ENCODE measurements around the gene LIMS1. TPM values are rescaled to one million over a fixed set of nuclear protein-coding genes. Genes with fewer than 3 reads are reported as not detected.
"Not testable (repeated sequence)": the region's sequence is repeated elsewhere in the genome, so short reads cannot be mapped to it uniquely, and the experiment has no call there.

LIMS1 gene
- total RNA-seq, 2 donors from 2014 or later = 146 to 186 TPM

DNA sequence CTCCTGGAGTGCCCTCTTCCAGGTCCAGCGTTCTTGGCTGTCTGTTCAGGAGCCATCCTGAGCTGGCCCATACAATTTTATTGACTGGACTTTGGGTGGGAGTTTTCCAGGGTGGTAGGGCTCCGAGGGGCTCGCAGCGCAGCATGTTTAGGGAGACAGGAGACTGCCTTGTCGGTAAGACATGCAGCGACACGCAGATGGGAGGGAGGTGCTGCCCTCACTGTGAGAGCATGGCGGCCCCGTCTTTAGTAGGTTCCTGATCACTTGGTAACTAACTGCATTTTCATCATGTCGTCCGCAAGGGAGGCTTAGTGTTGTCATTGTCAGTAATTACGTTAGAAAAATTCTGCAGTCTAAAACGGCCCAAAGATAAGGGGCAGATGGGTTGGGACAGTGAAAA, 121.0 kb downstream of the LIMS1 start:
- ATAC-seq (replicated peaks); H3K27ac Mint-ChIP-seq; H3K4me3 Mint-ChIP-seq; H3K27me3 Mint-ChIP-seq; H3K9me3 Mint-ChIP-seq: not testable (repeated sequence)
- Mint-ChIP-seq H3K4me1 (peaks cover 15% of the 10 kb centered on the region), H3K36me3 (ENCODE audit: low read depth) (peaks cover 12% of the 10 kb centered on the region)

DNA sequence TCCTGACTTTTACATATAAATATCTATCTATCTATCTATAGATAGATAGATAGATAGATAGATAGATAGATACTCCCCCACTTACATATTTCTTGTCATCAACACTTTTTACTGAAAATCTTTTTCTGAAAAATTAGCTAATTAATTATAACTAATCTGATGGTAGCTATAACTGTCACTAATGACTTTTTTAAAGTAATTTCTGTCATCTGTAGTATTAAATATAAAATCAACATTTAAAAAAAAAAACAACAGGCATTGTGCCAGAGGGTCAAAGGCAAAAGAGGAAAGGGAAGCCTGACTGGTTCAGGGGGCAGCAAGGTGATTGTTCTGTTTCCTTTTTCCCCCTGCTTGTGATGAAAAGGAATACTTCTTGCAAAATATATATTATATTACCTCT, 122.0 kb downstream of the LIMS1 start:
- H3K9me3 Mint-ChIP-seq; H3K27me3 Mint-ChIP-seq; H3K4me1 Mint-ChIP-seq; ATAC-seq (replicated peaks); H3K4me3 Mint-ChIP-seq; H3K27ac Mint-ChIP-seq: not testable (repeated sequence)
- peaks cover 11% of the 10 kb centered on the region for H3K36me3 Mint-ChIP-seq (ENCODE audit: low read depth)

DNA sequence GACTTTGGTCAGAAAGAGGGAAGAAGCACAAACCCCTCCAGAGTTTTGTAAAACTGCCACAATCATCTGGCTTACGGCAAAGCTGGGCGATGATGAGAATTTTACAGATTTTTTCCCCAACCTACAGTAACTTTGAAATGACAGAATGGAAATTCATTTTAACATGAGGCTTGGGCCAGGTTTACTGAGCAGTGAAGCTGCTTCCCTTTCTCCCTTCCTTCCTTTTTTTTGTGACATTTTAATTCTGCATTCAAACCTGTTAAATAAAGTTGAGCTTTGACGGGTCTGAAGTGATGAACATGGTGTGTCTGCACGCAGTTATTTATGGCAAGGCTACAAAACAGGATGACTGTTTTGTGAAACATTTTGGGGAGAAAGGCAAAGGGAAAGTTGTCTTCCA, 123.2 kb downstream of the LIMS1 start:
- ATAC-seq (replicated peaks); H3K9me3 Mint-ChIP-seq; H3K4me3 Mint-ChIP-seq; H3K27me3 Mint-ChIP-seq: not testable (repeated sequence)
- peaks cover 21% of the 10 kb centered on the region for H3K36me3 Mint-ChIP-seq (ENCODE audit: low read depth)
- peak overlapping the region; percentile 43 for H3K27ac Mint-ChIP-seq
- H3K4me1 Mint-ChIP-seq = peaks cover 11% of the 10 kb centered on the region

DNA sequence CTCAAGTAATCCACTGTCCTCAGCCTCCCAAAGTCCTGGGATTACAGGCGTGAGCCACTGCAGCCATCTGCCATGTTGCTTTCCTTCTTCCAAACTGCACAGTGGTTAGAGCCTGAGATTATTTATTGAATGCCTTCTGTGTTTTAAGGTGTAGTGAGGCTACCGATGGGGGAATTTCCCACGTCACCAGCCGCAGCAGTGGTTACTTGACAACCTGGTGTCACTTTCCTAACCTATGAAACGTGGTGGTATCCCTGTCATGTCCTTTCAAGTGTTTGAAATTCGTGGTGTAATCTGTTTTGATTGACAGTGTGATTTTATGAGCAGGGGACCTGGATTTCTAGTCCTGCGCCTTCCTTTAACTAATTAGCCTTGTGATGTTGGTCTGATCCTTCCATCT, 124.3 kb downstream of the LIMS1 start:
- not testable (repeated sequence) for H3K27me3 Mint-ChIP-seq, H3K4me3 Mint-ChIP-seq, H3K9me3 Mint-ChIP-seq, H3K27ac Mint-ChIP-seq
- Mint-ChIP-seq H3K4me1 (peaks cover 15% of the 10 kb centered on the region), H3K36me3 (ENCODE audit: low read depth) (peaks cover 30% of the 10 kb centered on the region)
- ATAC-seq (replicated peaks) = peak; percentile 47

DNA sequence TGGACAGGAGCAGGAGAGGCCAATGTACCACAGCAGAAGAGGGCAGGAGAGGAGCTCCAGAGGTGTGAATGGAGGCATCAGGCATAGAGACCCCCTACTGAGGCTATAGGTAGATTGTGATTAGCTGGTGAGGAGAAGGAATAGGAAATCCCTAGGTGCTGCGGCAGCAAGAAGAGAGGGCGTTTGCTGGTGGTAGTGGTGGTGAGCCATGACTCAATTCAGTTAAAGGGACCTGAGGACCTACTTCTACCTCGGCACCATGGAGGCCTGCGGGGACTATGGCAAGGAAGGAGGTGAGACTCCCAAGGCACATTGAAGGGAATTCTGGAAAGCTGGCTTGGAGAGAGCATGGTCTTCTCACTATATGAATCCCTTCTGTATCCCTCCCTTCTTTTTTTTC, 127.2 kb downstream of the LIMS1 start:
- not testable (repeated sequence) for H3K9me3 Mint-ChIP-seq, H3K27me3 Mint-ChIP-seq
- peak; percentile 69 for ATAC-seq (replicated peaks)
- Mint-ChIP-seq H3K27ac (peak overlapping the region; percentile 81), H3K4me3 (peak overlapping the region; percentile 59), H3K4me1 (peaks cover 15% of the 10 kb centered on the region), H3K36me3 (ENCODE audit: low read depth) (peaks cover 47% of the 10 kb centered on the region)

DNA sequence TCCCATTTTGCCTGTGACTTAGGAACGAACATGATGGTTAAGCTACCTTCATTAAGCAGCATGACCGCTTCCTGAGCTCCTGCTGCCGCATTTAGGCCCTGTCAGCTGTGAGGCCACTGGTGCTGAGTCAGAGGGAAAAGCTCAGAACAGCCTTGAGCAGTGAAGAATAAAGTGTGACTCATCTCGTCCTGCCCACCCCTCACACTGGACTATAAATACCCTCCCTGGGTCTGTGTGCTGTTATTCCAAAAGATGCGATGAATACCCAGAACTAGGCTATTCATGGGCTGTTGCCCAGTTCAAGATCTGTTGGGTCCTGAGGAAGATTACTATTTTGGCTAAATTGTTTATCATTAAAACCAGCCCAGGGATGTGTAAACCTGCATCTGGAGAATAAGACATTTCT, 127.9 kb downstream of the LIMS1 start:
- ATAC-seq (replicated peaks) = peak; percentile 85
- not testable (repeated sequence) for H3K27me3 Mint-ChIP-seq

DNA sequence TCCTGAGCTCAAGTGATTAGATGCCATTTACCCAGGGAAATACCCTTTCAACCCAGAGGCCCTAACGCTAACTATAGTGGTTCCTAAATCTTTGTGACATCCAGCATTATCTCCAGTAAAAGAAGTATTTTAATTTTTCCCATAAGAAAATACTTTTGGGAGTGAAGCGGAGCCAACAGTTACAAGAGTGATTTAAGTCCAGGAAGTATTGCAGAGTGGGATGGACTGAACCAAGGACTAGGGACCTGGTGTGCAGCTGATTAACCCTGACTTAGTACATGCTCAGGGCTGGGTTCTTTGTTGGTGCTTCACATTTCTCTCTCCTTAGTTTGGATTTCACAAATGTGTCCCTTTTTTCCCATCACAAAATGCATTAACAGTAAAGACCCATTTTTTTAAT, 129.1 kb downstream of the LIMS1 start:
- not testable (repeated sequence) for ATAC-seq (replicated peaks); H3K9me3 Mint-ChIP-seq; H3K27me3 Mint-ChIP-seq
- H3K27ac Mint-ChIP-seq = peak overlapping the region; percentile 75
- peaks cover 55% of the 10 kb centered on the region for H3K36me3 Mint-ChIP-seq (ENCODE audit: low read depth)
- H3K4me3 Mint-ChIP-seq = peak overlapping the region; percentile 59
- H3K4me1 Mint-ChIP-seq = peaks cover 15% of the 10 kb centered on the region

More for the DNA sequence above, 127.9 kb downstream of the LIMS1 start:
- not testable (repeated sequence) for H3K9me3 Mint-ChIP-seq
- peak overlapping the region; percentile 75 for H3K27ac Mint-ChIP-seq
- H3K4me1 Mint-ChIP-seq = peaks cover 15% of the 10 kb centered on the region
- peak overlapping the region; percentile 59 for H3K4me3 Mint-ChIP-seq
- peaks cover 47% of the 10 kb centered on the region for H3K36me3 Mint-ChIP-seq (ENCODE audit: low read depth)

DNA sequence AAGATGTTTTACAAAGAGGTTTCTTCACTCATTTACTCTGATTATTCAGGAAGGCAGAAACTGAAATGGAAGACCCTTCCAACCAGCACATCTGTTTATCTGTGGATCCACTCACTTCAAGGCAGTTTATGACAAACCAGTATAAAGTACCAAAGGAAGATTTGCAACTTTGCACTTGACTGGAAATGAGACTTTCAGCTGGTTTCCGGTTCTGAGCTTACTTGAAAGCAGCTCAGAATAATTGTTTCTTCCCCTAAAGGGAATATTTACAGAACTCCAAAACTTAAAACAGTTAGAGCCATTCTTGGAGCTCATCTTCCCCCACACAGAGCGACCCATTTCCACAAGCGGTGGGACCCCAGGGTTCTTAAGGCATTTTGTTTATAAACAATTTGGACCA, 129.8 kb downstream of the LIMS1 start:
- ATAC-seq (replicated peaks); H3K27me3 Mint-ChIP-seq; H3K9me3 Mint-ChIP-seq; H3K27ac Mint-ChIP-seq: not testable (repeated sequence)
- Mint-ChIP-seq H3K36me3 (ENCODE audit: low read depth) (peaks cover 62% of the 10 kb centered on the region), H3K4me3 (peak overlapping the region; percentile 21), H3K4me1 (peaks cover 15% of the 10 kb centered on the region)

DNA sequence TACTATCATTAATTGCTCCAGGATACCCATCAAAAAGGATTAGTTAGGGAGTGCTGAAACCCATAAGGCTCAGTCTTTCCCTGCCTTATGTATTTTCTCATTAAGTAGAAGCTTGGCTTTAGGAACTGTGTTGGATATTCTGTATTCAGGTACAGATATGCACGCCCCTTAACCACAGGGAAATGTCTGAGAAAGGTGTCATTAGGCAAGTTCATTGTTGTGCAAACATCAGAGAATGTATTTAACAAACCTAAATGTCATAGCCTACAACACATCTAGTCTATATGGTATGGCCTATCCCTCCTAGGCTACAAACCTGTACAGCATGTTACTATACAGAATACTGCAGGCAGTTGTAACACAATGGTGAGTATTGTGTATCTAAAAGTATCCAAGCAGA, 130.7 kb downstream of the LIMS1 start:
- H3K36me3 Mint-ChIP-seq (ENCODE audit: low read depth) = peaks cover 64% of the 10 kb centered on the region

DNA sequence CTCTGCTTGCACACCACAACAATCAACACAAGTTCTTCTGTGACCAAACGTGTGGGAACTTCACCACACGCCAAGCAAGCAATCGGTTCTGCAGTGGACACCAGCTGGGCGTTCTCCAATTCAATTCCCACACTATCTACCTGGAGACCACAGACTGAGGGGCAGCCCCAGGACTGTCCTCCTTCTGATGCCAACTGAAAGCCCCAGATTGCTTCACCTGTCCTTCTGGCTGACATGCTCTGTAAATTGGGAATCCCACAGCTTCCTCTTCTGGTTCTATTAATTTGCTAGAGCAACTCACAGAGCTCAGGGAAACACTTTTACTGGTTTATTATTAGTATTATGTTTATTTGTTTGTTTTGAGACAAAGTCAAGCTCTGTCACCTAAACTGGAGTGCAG, 131.7 kb downstream of the LIMS1 start:
- H3K4me3 Mint-ChIP-seq; ATAC-seq (replicated peaks); H3K9me3 Mint-ChIP-seq; H3K27ac Mint-ChIP-seq; H3K27me3 Mint-ChIP-seq: not testable (repeated sequence)
- peaks cover 57% of the 10 kb centered on the region for H3K36me3 Mint-ChIP-seq (ENCODE audit: low read depth)
- H3K4me1 Mint-ChIP-seq = peaks cover 15% of the 10 kb centered on the region

More for the DNA sequence above, 130.7 kb downstream of the LIMS1 start:
- not testable (repeated sequence) for H3K27me3 Mint-ChIP-seq; H3K4me3 Mint-ChIP-seq; ATAC-seq (replicated peaks); H3K9me3 Mint-ChIP-seq; H3K27ac Mint-ChIP-seq
- peaks cover 15% of the 10 kb centered on the region for H3K4me1 Mint-ChIP-seq

DNA sequence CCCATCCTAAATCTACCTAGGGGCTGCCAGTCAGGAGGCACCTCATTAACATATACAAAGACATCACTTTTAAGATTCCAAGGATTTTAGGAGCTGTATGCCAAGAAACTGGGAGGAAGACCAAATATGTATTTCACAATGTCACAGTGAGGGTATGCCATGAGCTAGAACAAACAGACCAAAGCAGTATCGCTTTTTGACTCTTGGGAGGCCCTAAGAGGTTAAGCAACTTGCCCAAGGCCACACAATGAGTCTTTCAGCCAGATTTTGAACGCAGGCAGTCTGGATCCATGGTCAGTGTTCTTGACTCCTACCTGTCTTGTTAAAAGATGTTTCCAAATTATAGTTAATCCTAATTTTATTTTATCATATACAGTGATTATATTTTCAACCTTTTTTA, 132.9 kb downstream of the LIMS1 start:
- peaks cover 56% of the 10 kb centered on the region for H3K36me3 Mint-ChIP-seq (ENCODE audit: low read depth)
- not testable (repeated sequence) for H3K27me3 Mint-ChIP-seq; H3K4me3 Mint-ChIP-seq; H3K4me1 Mint-ChIP-seq; H3K9me3 Mint-ChIP-seq; ATAC-seq (replicated peaks); H3K27ac Mint-ChIP-seq

DNA sequence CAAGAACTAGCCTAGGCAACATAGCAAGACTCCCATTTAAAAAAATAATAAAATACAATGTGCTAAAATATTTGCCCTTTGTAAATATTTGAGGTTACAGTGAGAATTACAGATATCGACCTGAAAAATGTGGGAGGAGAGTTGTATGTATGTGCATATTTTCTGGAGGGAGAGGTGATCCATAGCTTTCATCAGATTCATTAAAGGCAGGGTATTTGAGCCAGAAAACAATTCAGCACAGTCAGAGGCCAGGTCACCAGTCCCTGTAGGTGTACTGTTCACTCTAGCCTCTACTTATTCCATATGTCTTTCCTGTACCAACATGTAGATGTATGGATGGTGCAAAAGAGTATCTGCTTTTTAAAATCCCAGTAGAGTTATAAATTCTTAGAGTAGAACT, 136.0 kb downstream of the LIMS1 start:
- H3K9me3 Mint-ChIP-seq; H3K4me3 Mint-ChIP-seq; H3K27me3 Mint-ChIP-seq; H3K4me1 Mint-ChIP-seq; ATAC-seq (replicated peaks); H3K27ac Mint-ChIP-seq: not testable (repeated sequence)
- H3K36me3 Mint-ChIP-seq (ENCODE audit: low read depth) = peaks cover 46% of the 10 kb centered on the region

DNA sequence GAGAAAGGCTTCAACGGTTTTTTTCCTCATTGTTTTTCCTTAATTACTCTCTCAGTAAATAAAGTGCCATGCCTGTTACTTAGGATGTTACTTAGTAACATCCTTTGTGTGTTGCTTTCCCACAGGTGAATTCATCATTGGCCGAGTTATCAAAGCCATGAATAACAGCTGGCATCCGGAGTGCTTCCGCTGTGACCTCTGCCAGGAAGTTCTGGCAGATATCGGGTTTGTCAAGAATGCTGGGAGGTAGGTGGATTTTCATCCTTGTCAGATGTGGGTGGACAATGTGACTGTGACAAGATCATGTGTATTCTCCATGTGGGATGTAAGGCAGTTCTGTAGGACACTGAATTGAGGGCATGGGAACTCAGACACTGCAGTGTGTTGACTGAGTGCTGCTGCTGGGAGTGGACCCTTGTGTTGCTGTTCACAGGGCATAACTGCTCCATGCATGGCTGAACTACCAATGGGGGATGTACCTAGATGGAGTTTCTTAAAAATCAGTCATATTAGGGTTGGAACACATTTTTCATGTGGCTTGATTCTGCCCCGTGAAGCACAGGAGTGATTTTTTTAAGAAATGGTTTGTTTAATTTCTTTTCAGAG, 138.0 kb downstream of the LIMS1 start:
- peaks cover 57% of the 10 kb centered on the region for H3K36me3 Mint-ChIP-seq (ENCODE audit: low read depth)
- H3K4me3 Mint-ChIP-seq = not testable (repeated sequence)

DNA sequence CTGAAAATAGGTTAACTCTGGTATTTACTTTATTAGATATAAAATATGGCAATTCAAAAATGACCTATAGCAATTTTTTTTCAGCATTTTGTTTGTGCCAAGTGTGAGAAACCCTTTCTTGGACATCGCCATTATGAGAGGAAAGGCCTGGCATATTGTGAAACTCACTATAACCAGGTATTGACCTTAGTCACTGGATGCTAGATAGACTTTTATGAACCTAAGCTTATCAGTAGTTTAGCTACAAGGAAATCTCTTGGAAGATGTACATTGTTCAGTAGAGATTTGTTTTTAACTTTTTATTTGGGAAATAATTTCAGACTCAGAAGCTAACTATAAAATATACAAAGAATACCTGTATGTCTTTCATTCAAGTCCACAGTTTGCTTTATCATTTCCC, 142.3 kb downstream of the LIMS1 start:
- not testable (repeated sequence) for H3K27me3 Mint-ChIP-seq; ATAC-seq (replicated peaks); H3K4me3 Mint-ChIP-seq; H3K4me1 Mint-ChIP-seq; H3K27ac Mint-ChIP-seq; H3K9me3 Mint-ChIP-seq
- H3K36me3 Mint-ChIP-seq (ENCODE audit: low read depth) = peaks cover 75% of the 10 kb centered on the region

More for the DNA sequence above, 138.0 kb downstream of the LIMS1 start:
- H3K4me1 Mint-ChIP-seq; H3K9me3 Mint-ChIP-seq; ATAC-seq (replicated peaks); H3K27ac Mint-ChIP-seq; H3K27me3 Mint-ChIP-seq: not testable (repeated sequence)

DNA sequence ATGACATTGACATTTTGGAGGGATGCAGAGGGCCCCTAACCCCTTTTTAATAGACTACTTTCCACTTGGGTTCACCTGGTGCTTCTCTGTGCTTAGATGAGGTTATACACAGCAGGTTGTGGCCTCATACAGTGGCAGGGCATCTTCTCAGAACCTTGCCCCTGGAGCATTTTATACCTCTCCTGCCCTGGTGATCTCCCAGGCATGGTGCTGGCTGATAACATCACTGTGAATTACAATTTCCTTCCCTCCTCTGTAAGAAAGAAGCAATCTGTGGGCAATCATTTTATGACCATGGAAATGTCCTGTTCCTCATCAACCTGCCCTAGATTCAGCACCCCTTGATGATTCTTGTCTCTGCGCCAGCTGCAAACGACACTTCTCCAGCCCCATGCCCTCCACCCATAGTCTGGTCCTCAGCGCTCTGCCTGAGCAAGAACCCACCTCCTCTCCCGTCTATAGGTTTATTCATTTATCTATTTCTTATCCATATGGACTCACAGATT, 143.0 kb downstream of the LIMS1 start:
- H3K4me3 Mint-ChIP-seq; ATAC-seq (replicated peaks); H3K4me1 Mint-ChIP-seq; H3K27me3 Mint-ChIP-seq; H3K27ac Mint-ChIP-seq; H3K9me3 Mint-ChIP-seq: not testable (repeated sequence)
- H3K36me3 Mint-ChIP-seq (ENCODE audit: low read depth) = peaks cover 79% of the 10 kb centered on the region

DNA sequence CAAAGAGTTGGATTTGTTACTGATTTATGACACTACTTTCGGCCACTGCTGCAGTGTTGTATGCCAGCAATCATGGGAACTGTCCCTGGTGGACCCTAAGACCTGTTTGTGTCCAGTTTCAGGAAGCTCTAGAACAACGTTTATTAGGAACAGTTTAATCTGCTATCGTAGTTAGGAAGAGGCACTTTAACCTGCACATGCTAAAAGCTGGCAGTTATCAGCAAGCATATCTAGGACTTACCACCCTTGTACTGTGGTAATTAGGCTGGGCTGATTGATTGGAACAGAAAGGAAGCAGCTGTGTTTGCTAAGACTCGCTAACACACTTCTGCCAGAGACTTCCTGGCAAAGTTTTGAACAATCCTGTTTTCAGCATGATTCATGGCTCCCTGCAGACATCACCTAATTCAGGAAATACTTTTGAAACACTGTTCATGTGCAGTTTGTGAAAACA, 144.0 kb downstream of the LIMS1 start:
- Mint-ChIP-seq H3K36me3 (ENCODE audit: low read depth) (peaks cover 84% of the 10 kb centered on the region), H3K27ac (peak overlapping the region; percentile 52)
- H3K4me3 Mint-ChIP-seq; H3K4me1 Mint-ChIP-seq; H3K27me3 Mint-ChIP-seq; H3K9me3 Mint-ChIP-seq; ATAC-seq (replicated peaks): not testable (repeated sequence)

Data from activated T-helper 17 cell treated with anti-CD3 and anti-CD28 coated beads, Interleukin-2, amount 50 U/mL, for 72 hours (primary cell).